C4-2B (cell line): ENCODE results near the gene GCH1.
"Not testable (repeated sequence)": the region's sequence is repeated elsewhere in the genome, so short reads cannot be mapped to it uniquely, and the experiment has no call there.

Source experiments
- H3K27ac ChIP-seq: fragments of 450-650 bp; 2 replicates; pipeline ENCODE4 v1.5.1; 2017
- ZFX ChIP-seq: fragments of 450-650 bp; IDR thresholded peaks from 2 replicates; pipeline ENCODE4 v1.6.1; 2017
- TF ChIP-seq, protein P1 (sequence below): fragments of 450-650 bp; conservative IDR thresholded peaks from 2 replicates; pipeline ENCODE4 v1.5.1; 2017; ENCODE audit warnings: mild to moderate bottlenecking

The GCH1 gene

DNA sequence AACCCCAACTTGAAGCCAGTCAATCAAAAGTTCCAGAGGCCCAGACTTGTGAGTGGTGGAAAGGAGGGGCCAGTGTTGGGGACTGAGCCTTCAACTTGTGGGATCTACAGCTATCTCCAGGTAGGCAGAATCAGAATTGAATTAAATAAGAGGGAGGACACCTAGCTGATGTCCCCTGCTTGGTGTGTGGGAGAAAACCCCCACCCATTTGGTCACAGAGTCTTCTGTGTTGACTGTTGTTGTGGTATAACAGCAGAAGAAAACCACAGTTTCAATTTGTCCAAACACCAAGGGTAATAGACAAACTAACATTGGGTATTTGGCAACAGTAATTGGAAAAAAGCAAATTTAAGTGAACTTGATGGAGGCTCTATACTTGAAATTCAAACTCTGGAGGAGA lies 3.4 kb upstream of the GCH1 start:
- H3K27ac ChIP-seq: no peak overlapping the region
- TF ChIP-seq, protein P1, sequence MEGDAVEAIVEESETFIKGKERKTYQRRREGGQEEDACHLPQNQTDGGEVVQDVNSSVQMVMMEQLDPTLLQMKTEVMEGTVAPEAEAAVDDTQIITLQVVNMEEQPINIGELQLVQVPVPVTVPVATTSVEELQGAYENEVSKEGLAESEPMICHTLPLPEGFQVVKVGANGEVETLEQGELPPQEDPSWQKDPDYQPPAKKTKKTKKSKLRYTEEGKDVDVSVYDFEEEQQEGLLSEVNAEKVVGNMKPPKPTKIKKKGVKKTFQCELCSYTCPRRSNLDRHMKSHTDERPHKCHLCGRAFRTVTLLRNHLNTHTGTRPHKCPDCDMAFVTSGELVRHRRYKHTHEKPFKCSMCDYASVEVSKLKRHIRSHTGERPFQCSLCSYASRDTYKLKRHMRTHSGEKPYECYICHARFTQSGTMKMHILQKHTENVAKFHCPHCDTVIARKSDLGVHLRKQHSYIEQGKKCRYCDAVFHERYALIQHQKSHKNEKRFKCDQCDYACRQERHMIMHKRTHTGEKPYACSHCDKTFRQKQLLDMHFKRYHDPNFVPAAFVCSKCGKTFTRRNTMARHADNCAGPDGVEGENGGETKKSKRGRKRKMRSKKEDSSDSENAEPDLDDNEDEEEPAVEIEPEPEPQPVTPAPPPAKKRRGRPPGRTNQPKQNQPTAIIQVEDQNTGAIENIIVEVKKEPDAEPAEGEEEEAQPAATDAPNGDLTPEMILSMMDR: no peak
- no peak for TF ChIP-seq ZFX

DNA sequence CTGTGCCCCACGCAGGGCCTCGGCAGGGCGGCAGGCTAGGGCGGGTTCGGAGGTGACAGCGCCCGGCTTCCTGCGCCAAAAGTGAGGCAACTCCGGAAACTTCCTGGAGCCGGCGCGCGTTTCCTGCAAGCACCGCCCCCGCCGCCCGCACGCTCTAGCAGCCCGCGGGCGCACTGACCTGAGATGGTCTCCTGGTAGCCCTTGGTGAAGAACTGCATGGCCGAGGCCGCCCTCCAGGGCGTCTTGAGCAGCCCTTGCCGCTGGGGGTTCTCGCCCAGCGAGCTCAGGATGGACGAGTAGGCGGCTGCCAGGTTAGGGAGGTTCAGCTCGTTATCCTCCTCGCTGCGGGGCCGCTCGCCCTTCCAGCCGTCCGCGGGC lies 494 bp downstream of the GCH1 start:
- TF ChIP-seq, protein P1: no peak
- no peak; the same call in 1 of the 2 replicates for TF ChIP-seq ZFX
- H3K27ac ChIP-seq: peak overlapping the region; percentile 91

DNA sequence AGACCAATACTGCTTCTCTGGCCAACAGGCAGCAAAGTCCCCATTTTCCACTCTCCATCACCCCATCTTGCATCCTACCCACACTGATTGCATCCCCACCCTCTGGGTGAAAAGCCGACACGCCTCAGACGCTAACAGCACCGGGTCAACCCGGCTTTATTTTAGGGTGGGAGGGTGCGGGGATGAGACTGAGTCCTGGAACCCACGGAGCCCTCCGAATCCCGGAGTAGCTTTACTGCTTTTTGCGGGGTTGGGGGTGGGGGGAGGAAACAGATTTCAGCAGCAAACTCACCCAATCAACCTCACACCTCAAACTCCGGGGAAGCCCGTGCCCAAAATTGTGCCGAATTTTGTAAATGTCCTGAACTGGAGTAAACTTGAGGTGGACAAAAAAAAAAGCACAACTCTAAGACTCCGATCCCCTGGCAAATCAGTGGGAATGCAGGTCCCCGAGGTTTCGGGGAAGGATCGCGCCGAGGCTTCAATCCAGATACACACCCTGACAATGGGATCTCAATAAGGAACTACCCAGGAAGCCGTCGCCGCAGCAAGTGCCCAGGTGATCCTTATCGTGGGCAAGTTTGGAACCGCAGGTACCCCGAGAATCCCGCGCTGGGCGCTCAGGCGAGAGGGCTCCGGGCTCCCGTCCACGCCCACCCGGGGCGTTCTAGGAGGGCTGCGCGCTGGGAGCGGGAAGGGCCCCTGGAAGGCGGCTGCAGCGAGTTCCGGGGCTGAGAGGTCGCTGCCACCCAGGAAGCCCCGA lies 1.1 kb downstream of the GCH1 start:
- peak overlapping the region; percentile 91 for H3K27ac ChIP-seq
- no peak for TF ChIP-seq ZFX
- TF ChIP-seq, protein P1: no peak

- no peak overlapping the region for H3K27ac ChIP-seq
- TF ChIP-seq, protein P1: no peak
- TF ChIP-seq ZFX: no peak
Observed at GRCh38 chr14:54899573-54899972, 3.1 kb downstream of the GCH1 start.

DNA sequence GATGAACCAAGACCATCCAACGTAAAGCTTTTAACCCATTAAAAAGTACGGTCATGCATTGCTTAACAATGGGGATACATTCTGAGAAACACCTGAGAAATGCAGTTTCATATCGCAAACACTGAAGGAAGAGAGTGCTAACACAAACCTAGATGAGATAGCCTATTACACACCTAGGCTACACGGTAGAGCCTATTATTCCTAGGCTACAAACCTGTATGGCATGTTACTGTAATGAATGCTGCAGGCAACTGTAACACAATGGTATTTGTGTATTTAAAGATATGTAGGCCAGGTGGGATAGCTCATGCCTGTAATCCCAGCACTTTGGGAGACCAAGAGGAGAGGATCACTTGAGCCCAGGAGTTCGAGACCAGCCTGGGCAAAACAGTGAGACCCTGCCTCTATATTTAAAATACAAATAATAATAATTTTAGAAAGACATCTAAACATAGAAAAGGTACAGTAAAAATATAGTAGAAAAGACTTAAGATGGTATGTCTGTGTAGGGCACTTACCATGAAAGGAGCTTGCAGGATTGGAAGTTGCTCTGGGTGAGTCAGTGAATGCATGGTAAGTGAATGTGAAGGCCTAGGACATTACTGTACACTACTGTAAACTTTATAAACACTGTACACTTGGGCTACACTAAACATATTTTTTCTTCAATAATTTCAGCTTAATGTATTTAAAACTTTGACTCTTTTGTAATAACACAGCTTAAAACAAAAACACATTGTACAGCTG lies 4.6 kb downstream of the GCH1 start:
- H3K27ac ChIP-seq: not testable (repeated sequence)

- TF ChIP-seq ZFX: no peak
- TF ChIP-seq, protein P1: no peak
- H3K27ac ChIP-seq: no peak overlapping the region
Observed at GRCh38 chr14:54895683-54896082, 6.9 kb downstream of the GCH1 start.

GRCh38 chr14:54894995-54895394 lies 7.6 kb downstream of the GCH1 start:
- TF ChIP-seq, protein P1: no peak
- no peak for TF ChIP-seq ZFX
- H3K27ac ChIP-seq: no peak overlapping the region
